T-helper 17 cell (primary cell): ENCODE results near the gene ROR2. TPM values are rescaled to one million over a fixed set of nuclear protein-coding genes. Genes with fewer than 3 reads are reported as not detected.

Source experiments
- ATAC-seq: fragments of 150-1000 bp; cut with Tn5 transposase; 2 replicates; pipeline ENCODE4 v1.10.0; 2021; ENCODE audit warnings: mild to moderate bottlenecking, moderate library complexity
- DNase-seq, 3 donors: peaks; one replicate each; pipeline versions ENCODE4 v3.0.0 to v3.0.0-alpha.2; 2020 to 2021
- H3K9me3 ChIP-seq: one replicate; pipeline ENCODE4 v1.7.0; 2013; ENCODE audit warnings: low read length, mild to moderate bottlenecking; ENCODE audit not compliant: control insufficient read depth, poor library complexity, severe bottlenecking
- H3K27ac Mint-ChIP-seq: one replicate; pipeline ENCODE4 v1.8.0; 2022; ENCODE audit warnings: mild to moderate bottlenecking, moderate library complexity, mixed read lengths
- H3K27me3 Mint-ChIP-seq: one replicate; pipeline ENCODE4 v1.8.0; 2022; ENCODE audit warnings: mixed read lengths
- H3K36me3 Mint-ChIP-seq: one replicate; pipeline ENCODE4 v1.8.0; 2022; ENCODE audit warnings: low read depth, mixed read lengths
- H3K4me1 Mint-ChIP-seq: one replicate; pipeline ENCODE4 v1.8.0; 2022; ENCODE audit warnings: mild to moderate bottlenecking, mixed read lengths
- H3K4me3 Mint-ChIP-seq: one replicate; pipeline ENCODE4 v1.8.0; 2022; ENCODE audit warnings: mild to moderate bottlenecking, moderate library complexity, mixed read lengths
- total RNA-seq, 4 donors: library from RNA in 2 of 4; stranded (reverse) in 2 of 4; gene quantifications; one replicate each; pipeline ENCODE4 v1.2.3 and lab custom pipeline; 2022 to 2026

ROR2 gene
- total RNA-seq, 2 donors from 2014 or later = 0.22 to 0.37 TPM

DNA sequence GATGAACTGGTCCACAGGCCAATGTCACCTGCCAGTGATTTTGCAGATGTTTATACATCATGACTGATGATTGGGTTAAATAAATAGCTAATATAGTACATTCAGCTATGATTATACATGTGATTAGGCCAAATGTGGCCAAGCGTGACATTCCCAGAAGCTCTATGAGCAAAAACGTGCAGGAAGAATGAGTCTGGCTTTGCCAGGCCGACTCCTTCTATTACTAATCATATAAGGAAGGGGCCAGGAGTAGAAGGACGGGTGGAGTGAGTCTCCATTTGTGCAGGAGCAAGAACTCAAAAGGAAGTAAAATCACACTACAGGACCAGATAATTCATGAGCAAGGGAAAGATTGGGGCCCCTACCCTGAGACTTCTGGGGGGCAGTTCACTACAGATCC, 178.2 kb downstream of the ROR2 start:
- Mint-ChIP-seq H3K4me1 (peaks cover 10% of the 10 kb centered on the region), H3K27me3 (peaks cover 73% of the 10 kb centered on the region), H3K36me3 (peaks cover 8% of the 10 kb centered on the region), H3K27ac (no peak overlapping the region), H3K4me3 (no peak overlapping the region)
- H3K9me3 ChIP-seq = no peaks in the 10 kb centered on the region
- ATAC-seq = no peak
- DNase-seq = no peak

GRCh38 chr9:91771027-91771426, 179.0 kb downstream of the ROR2 start:
- Mint-ChIP-seq H3K27me3 (peaks cover 73% of the 10 kb centered on the region), H3K27ac (no peak overlapping the region)

GRCh38 chr9:91770229-91770628, 179.8 kb downstream of the ROR2 start:
- peaks cover 67% of the 10 kb centered on the region for H3K27me3 Mint-ChIP-seq
- ATAC-seq = no peak

More at GRCh38 chr9:91771027-91771426, 179.0 kb downstream of the ROR2 start:
- DNase-seq (no peak), ATAC-seq (no peak)
- no peaks in the 10 kb centered on the region for H3K9me3 ChIP-seq
- H3K36me3 Mint-ChIP-seq = peaks cover 7% of the 10 kb centered on the region
- H3K4me3 Mint-ChIP-seq = no peak overlapping the region
- peaks cover 6% of the 10 kb centered on the region for H3K4me1 Mint-ChIP-seq

GRCh38 chr9:91768977-91769916, 180.8 kb downstream of the ROR2 start:
- H3K9me3 ChIP-seq = no peaks in the 10 kb centered on the region
- no peak for ATAC-seq
- DNase-seq = no peak
- Mint-ChIP-seq H3K4me1 (no peaks in the 10 kb centered on the region), H3K4me3 (no peak overlapping the region), H3K36me3 (peaks cover 3% of the 10 kb centered on the region), H3K27ac (no peak overlapping the region), H3K27me3 (peaks cover 57% of the 10 kb centered on the region)

More at GRCh38 chr9:91770229-91770628, 179.8 kb downstream of the ROR2 start:
- Mint-ChIP-seq H3K36me3 (peaks cover 7% of the 10 kb centered on the region), H3K4me1 (no peaks in the 10 kb centered on the region), H3K27ac (no peak overlapping the region), H3K4me3 (no peak overlapping the region)
- DNase-seq = no peak
- H3K9me3 ChIP-seq = no peaks in the 10 kb centered on the region

GRCh38 chr9:91768507-91768906, 181.5 kb downstream of the ROR2 start:
- no peaks in the 10 kb centered on the region for H3K36me3 Mint-ChIP-seq
- no peak for ATAC-seq
- no peak overlapping the region for H3K4me3 Mint-ChIP-seq

GRCh38 chr9:91766315-91767069, 183.5 kb downstream of the ROR2 start:
- no peak for DNase-seq
- no peaks in the 10 kb centered on the region for H3K9me3 ChIP-seq
- peaks cover 38% of the 10 kb centered on the region for H3K27me3 Mint-ChIP-seq
- no peak for ATAC-seq
- no peaks in the 10 kb centered on the region for H3K36me3 Mint-ChIP-seq
- H3K4me1 Mint-ChIP-seq = no peaks in the 10 kb centered on the region
- H3K4me3 Mint-ChIP-seq = no peak overlapping the region
- H3K27ac Mint-ChIP-seq = no peak overlapping the region

More at GRCh38 chr9:91768507-91768906, 181.5 kb downstream of the ROR2 start:
- Mint-ChIP-seq H3K4me1 (no peaks in the 10 kb centered on the region), H3K27me3 (peaks cover 49% of the 10 kb centered on the region), H3K27ac (no peak overlapping the region)
- no peak for DNase-seq
- no peaks in the 10 kb centered on the region for H3K9me3 ChIP-seq

GRCh38 chr9:91765296-91765695, 184.7 kb downstream of the ROR2 start:
- Mint-ChIP-seq H3K4me1 (no peaks in the 10 kb centered on the region), H3K27ac (no peak overlapping the region), H3K36me3 (no peaks in the 10 kb centered on the region), H3K4me3 (no peak overlapping the region), H3K27me3 (peaks cover 35% of the 10 kb centered on the region)
- ATAC-seq (no peak), DNase-seq (no peak)
- no peaks in the 10 kb centered on the region for H3K9me3 ChIP-seq

DNA sequence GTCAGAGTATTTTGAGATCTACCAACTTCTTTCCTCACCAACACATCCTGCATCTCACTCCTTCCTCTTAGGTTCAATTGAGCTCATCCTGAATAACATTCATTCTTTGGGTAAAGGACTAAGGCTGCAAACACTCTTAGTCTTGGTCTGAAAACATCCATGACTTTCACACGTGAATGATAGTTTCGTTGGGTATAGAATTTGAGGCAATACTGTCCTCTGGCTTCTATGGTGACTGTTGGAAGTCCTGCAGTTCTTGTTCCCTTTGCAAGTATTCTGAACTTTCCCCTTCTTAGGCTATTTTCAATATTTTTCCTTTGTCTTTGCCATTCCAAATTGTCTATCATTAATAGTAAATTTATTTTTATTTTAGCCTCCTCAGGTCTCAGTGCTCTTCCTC, 185.4 kb downstream of the ROR2 start:
- no peaks in the 10 kb centered on the region for H3K36me3 Mint-ChIP-seq
- ATAC-seq = no peak
- no peak for DNase-seq
- no peak overlapping the region for H3K4me3 Mint-ChIP-seq
- H3K27me3 Mint-ChIP-seq = peaks cover 29% of the 10 kb centered on the region
- no peaks in the 10 kb centered on the region for H3K4me1 Mint-ChIP-seq
- H3K27ac Mint-ChIP-seq = no peak overlapping the region
- no peaks in the 10 kb centered on the region for H3K9me3 ChIP-seq

DNA sequence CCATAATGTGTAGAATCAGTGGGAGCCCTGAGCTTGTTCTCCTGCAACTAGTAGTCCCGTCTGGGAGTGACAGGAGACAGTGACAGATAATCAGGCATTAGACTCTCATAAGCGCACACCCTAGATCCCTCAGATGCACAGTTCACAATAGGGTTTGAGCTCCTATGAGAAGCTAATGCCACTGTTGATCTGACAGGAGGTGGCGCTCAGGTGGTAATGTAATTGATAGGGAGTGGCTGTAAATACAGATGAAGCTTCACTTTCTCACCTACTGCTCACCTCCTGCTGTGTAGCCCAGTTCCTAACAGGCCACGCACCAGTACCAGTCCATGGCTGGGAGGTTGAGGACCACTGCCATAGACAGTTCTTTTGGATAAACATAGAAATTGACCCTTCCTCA, 188.7 kb downstream of the ROR2 start:
- Mint-ChIP-seq H3K27ac (no peak overlapping the region), H3K36me3 (no peaks in the 10 kb centered on the region), H3K27me3 (peaks cover 31% of the 10 kb centered on the region), H3K4me3 (no peak overlapping the region), H3K4me1 (peaks cover 5% of the 10 kb centered on the region)
- ATAC-seq (no peak), DNase-seq (no peak)
- no peaks in the 10 kb centered on the region for H3K9me3 ChIP-seq

DNA sequence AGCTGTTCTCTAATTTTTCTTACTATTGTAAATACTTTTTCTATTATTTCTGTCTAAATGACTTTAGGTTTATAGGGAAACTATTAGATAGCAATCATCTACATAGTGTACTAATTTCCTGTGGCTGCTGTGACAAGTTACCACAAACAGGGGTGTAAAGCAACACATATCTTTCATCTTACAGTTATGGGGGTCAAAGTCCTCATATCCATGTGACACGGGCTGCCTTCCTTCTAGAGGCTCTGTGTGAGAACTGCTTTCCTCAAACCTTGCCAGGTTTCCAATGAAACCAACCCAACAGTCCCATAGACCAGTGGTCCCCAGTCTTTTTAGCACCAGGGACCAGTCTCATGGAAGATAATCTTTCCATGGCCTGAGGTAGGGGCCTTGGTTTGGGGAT, 189.1 kb downstream of the ROR2 start:
- Mint-ChIP-seq H3K36me3 (no peaks in the 10 kb centered on the region), H3K27me3 (peaks cover 31% of the 10 kb centered on the region), H3K27ac (no peak overlapping the region), H3K4me1 (peaks cover 5% of the 10 kb centered on the region), H3K4me3 (no peak overlapping the region)
- H3K9me3 ChIP-seq = no peaks in the 10 kb centered on the region
- ATAC-seq = no peak
- DNase-seq = no peak

DNA sequence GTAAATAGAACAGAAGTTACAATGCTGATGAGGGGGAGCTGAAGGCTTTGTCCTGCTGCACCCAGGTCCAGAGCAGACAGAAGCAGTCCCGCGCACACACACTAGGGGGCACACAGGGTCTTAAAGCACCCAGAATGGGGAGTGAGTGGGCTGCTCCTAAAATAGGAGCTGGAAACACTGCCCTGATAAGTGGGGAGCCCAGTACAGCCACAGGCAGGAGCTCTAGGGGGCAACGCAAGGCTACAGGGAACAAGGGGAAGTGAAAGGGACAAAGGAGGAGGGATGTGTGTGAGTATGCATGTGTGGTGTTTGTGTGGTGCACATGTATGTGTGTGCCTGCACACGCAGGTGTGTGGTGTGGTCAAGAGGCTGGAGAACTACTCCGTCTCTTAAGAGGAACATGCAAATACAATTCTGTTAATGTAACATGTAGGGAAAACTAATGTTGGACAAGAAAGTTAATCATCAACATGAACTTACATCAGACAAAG, 191.5 kb downstream of the ROR2 start:
- Mint-ChIP-seq H3K36me3 (no peaks in the 10 kb centered on the region), H3K27ac (no peak overlapping the region), H3K4me1 (peaks cover 5% of the 10 kb centered on the region), H3K27me3 (peaks cover 31% of the 10 kb centered on the region), H3K4me3 (no peak overlapping the region)
- H3K9me3 ChIP-seq = no peaks in the 10 kb centered on the region
- ATAC-seq (no peak), DNase-seq (no peak)

GRCh38 chr9:91757782-91758181, 192.2 kb downstream of the ROR2 start:
- no peak for ATAC-seq
- H3K9me3 ChIP-seq = no peaks in the 10 kb centered on the region
- Mint-ChIP-seq H3K4me1 (peaks cover 5% of the 10 kb centered on the region), H3K4me3 (no peak overlapping the region), H3K36me3 (no peaks in the 10 kb centered on the region), H3K27ac (no peak overlapping the region), H3K27me3 (peaks cover 31% of the 10 kb centered on the region)
- no peak for DNase-seq

DNA sequence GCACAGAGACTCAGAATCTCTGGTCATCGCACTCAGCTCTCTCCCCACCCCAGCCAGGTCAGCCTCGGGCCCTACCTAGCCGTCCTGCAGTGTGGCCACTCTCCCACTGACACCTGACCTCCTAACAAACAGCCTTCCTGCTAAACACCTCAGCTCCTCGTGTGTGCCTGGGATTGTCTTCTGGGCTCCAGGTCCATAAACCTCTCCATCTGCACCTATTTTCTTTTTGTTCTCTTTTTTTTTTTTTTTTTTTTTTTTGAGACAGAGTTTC, 193.6 kb downstream of the ROR2 start:
- Mint-ChIP-seq H3K4me3 (no peak overlapping the region), H3K36me3 (no peaks in the 10 kb centered on the region), H3K27ac (no peak overlapping the region), H3K4me1 (peaks cover 5% of the 10 kb centered on the region), H3K27me3 (peaks cover 37% of the 10 kb centered on the region)
- no peaks in the 10 kb centered on the region for H3K9me3 ChIP-seq
- ATAC-seq (no peak), DNase-seq (no peak)
